ES-I3 (cell line): ENCODE results near the gene NFIA.

Source experiments
- H3K36me3 ChIP-seq: 2 replicates; pipeline ENCODE4 v1.6.1; 2013; ENCODE audit warnings: mild to moderate bottlenecking, low read length, control low read depth, moderate library complexity; ENCODE audit not compliant: insufficient read depth
- H3K4me1 ChIP-seq: 2 replicates; pipeline ENCODE4 v1.6.1; 2013; ENCODE audit warnings: mild to moderate bottlenecking, control low read depth, low read length; ENCODE audit not compliant: insufficient read depth
- H3K9ac ChIP-seq: 2 replicates; pipeline ENCODE4 v1.6.1; 2013; ENCODE audit warnings: low read depth, mild to moderate bottlenecking, low read length, moderate library complexity
- H3K9me3 ChIP-seq: 2 replicates; pipeline ENCODE4 v1.6.1; 2013; ENCODE audit warnings: mild to moderate bottlenecking, low read length, moderate library complexity; ENCODE audit not compliant: control insufficient read depth, insufficient read depth

The NFIA gene

GRCh38 chr1:61436491-61437120 is 354.2 kb downstream of the NFIA start:
- Histone ChIP-seq H3K9ac (no peak overlapping the region), H3K4me1 (peaks cover 11% of the 10 kb centered on the region), H3K36me3 (no peaks in the 10 kb centered on the region), H3K9me3 (no peaks in the 10 kb centered on the region)

DNA sequence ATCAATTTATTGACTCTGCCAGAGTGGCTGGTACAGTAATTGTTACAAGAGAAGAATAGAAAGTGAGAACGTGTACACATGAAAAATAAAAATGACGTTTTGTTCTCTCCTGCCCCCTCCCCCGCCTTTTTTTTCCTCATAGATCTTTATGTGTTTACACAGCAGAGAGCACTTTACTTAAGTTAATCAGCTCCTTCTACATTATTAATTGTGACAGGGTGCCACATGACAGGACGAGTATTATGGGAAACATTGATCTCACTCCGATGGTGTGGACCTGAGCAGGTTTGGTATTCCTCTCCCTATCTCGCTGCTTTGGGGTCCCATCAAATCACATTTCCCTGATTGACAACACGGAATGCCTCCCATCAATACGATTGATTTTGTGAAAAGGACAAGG is 356.9 kb downstream of the NFIA start:
- H3K36me3 ChIP-seq: no peaks in the 10 kb centered on the region
- peaks cover 17% of the 10 kb centered on the region for H3K4me1 ChIP-seq
- no peak overlapping the region for H3K9ac ChIP-seq
- no peaks in the 10 kb centered on the region for H3K9me3 ChIP-seq

- Histone ChIP-seq H3K36me3 (no peaks in the 10 kb centered on the region), H3K9ac (no peak overlapping the region), H3K4me1 (peaks cover 9% of the 10 kb centered on the region), H3K9me3 (no peaks in the 10 kb centered on the region)
Observed at GRCh38 chr1:61441723-61442262, 359.4 kb downstream of the NFIA start.

- no peak overlapping the region for H3K9ac ChIP-seq
- H3K9me3 ChIP-seq: no peaks in the 10 kb centered on the region
- peaks cover 7% of the 10 kb centered on the region; the same call in 1 of the 2 replicates for H3K4me1 ChIP-seq
- H3K36me3 ChIP-seq: no peaks in the 10 kb centered on the region
Observed at GRCh38 chr1:61442544-61442943, 360.2 kb downstream of the NFIA start.

DNA sequence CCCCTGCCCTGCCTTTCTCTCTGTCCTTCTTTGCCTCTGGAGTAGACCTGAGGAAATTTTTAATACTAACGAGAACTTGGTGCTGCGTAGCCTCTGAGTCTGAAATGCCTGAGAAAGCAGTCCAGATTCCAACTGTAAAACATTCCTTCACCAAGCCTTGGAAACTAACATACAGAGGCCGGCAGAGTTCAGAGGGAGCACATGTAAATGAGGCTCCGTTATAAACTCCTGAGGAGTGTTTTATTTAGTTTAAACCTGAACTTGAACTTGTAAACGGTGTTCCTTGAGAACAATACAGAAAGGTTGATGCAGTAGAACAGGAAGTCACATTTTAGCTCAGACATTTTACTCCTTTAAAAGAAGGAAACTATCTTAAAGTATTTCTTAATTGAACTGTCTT is 361.9 kb downstream of the NFIA start:
- Histone ChIP-seq H3K9ac (no peak overlapping the region), H3K36me3 (no peaks in the 10 kb centered on the region), H3K4me1 (peaks cover 7% of the 10 kb centered on the region; the same call in 1 of the 2 replicates), H3K9me3 (no peaks in the 10 kb centered on the region)

GRCh38 chr1:61445269-61445825 is 363.0 kb downstream of the NFIA start:
- Histone ChIP-seq H3K36me3 (no peaks in the 10 kb centered on the region), H3K9ac (no peak overlapping the region), H3K4me1 (peaks cover 7% of the 10 kb centered on the region; the same call in 1 of the 2 replicates), H3K9me3 (no peaks in the 10 kb centered on the region)

- H3K4me1 ChIP-seq: peaks cover 7% of the 10 kb centered on the region; the same call in 1 of the 2 replicates
- H3K9ac ChIP-seq: no peak overlapping the region
- no peaks in the 10 kb centered on the region for H3K36me3 ChIP-seq
- H3K9me3 ChIP-seq: no peaks in the 10 kb centered on the region
Observed at GRCh38 chr1:61446531-61446991, 364.2 kb downstream of the NFIA start.

DNA sequence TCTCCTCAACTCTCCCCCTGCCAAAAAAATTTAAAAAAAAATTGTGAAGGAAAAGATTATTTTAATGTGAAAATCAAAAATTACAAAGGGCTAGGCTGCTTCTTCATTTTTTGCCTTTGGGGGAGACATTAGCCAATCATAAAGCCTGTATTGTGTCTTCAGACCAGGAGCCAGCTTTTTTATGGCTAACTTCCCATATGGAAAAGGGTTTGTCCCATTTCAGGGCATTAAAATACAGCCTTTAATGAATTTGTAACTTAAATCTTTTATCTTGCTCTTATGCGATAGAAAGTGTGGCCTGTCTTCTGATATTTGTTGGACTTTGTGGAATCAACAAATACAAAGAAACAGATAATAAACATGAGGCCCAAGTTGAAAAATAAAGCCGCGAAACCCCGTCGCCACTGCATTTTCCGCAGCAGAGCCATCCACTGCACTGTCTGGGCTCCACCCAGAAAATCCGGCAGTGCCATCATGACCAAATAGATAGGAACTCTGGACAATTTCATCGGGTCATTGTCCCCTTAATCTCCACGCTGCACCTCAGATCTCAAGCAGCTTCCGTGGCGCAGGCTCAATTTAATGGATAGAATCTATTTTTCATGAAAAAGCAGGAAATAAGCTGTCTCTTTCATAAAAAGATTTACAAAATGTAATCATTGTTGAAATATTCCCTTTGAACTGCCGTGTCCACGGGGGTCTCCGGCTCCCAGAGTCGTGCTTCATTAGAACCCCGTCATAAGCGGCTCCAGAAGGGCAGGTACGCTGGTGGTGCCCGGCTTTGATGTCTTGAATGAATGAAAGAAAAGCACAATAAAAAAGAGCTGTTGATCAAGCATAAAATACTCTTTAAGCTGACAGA is 365.0 kb downstream of the NFIA start:
- Histone ChIP-seq H3K36me3 (no peaks in the 10 kb centered on the region), H3K9me3 (no peaks in the 10 kb centered on the region), H3K9ac (no peak overlapping the region), H3K4me1 (peaks cover 2% of the 10 kb centered on the region)

DNA sequence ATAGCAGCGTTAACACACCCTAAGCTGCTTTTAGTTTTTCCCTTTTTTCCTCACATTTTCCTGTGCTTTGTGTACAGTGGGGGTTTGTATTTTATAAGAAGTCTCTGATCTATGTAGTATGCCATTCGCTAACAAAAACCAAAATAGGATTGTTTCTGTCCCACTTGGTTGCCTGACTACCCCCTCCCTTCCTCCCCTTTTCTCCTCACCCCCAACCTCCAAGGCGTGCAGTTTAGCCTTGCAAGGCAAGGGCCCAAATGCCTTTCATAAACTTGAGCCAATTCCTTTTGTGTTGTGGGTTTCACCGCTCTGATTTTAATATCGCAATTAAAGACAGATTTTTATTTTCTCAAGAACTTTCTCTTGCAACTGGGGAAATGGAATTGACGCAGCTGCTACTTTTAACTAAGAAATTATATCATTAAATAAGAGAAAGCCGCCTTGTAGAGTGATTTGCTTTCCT is 365.6 kb downstream of the NFIA start:
- Histone ChIP-seq H3K9me3 (no peaks in the 10 kb centered on the region), H3K36me3 (no peaks in the 10 kb centered on the region), H3K9ac (no peak overlapping the region), H3K4me1 (peaks cover 9% of the 10 kb centered on the region)

DNA sequence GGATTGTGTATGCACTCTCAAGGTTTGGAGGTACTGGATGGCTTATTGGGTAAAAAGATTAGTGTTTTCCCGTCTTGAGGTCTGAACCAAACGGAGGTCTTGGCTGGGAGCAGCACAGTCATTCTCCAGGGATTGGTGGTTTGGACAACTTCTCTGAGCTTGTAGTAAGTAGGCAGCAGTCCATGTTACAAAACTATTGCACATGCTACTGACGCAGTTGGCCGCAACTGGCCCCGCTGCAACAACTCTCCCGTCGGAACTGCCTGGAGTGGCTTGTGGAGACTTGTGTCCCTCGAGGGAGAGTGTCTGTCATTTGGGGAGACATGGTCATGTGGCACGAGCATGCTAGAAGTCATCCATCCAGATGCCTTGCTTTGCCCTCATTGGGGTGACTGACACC is 366.6 kb downstream of the NFIA start:
- Histone ChIP-seq H3K36me3 (no peaks in the 10 kb centered on the region), H3K9me3 (no peaks in the 10 kb centered on the region), H3K9ac (no peak overlapping the region), H3K4me1 (peaks cover 11% of the 10 kb centered on the region)

GRCh38 chr1:61449410-61449809 is 367.0 kb downstream of the NFIA start:
- Histone ChIP-seq H3K9me3 (no peaks in the 10 kb centered on the region), H3K9ac (no peak overlapping the region), H3K4me1 (peaks cover 11% of the 10 kb centered on the region), H3K36me3 (no peaks in the 10 kb centered on the region)

DNA sequence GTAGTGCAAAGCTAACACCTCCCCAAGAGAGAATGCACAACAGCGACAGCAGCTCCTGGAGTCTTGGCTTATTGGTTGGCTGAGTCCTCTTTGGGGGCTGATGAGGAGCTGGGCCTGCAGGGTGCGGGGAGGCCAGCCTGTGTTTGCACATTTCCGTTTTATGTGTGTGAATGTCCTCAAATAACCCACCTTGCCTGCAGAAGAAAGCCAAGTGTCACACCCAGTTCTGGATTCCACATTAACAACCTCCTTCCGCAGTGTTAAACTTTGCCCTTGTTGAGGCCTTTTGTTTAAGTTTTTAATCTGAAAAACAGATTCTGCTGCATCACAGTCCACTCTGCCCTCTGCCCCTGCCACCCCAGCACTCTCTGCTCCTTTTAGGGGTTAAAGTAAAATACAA is 368.1 kb downstream of the NFIA start:
- Histone ChIP-seq H3K36me3 (no peaks in the 10 kb centered on the region), H3K4me1 (peaks cover 11% of the 10 kb centered on the region), H3K9ac (no peak overlapping the region), H3K9me3 (no peaks in the 10 kb centered on the region)

GRCh38 chr1:61450872-61451571 is 368.7 kb downstream of the NFIA start:
- H3K36me3 ChIP-seq: no peaks in the 10 kb centered on the region
- no peaks in the 10 kb centered on the region for H3K9me3 ChIP-seq
- H3K9ac ChIP-seq: no peak overlapping the region
- peaks cover 11% of the 10 kb centered on the region for H3K4me1 ChIP-seq

- no peaks in the 10 kb centered on the region for H3K9me3 ChIP-seq
- no peak overlapping the region for H3K9ac ChIP-seq
- H3K4me1 ChIP-seq: peaks cover 11% of the 10 kb centered on the region
- no peaks in the 10 kb centered on the region for H3K36me3 ChIP-seq
Observed at GRCh38 chr1:61451572-61451968, 369.2 kb downstream of the NFIA start.
